HG02885 (cell line): ENCODE results near the gene ALX3.

ENCODE experiments used
- ATAC-seq: cut with Tn5 transposase; IDR thresholded peaks from one replicate; pipeline ENCODE4 v1.9.1; 2021; ENCODE audit warnings: mild to moderate bottlenecking; ENCODE audit not compliant: unreplicated experiment, poor library complexity

ALX3 gene

GRCh38 chr1:110067893-110068645 lies 2.4 kb downstream of the ALX3 start:
- no peak for ATAC-seq

GRCh38 chr1:110067479-110067892 lies 3.0 kb downstream of the ALX3 start:
- ATAC-seq = no peak

GRCh38 chr1:110065841-110066240 lies 4.6 kb downstream of the ALX3 start:
- no peak for ATAC-seq

GRCh38 chr1:110064576-110065337 lies 5.7 kb downstream of the ALX3 start:
- no peak for ATAC-seq

GRCh38 chr1:110063781-110064180 lies 6.7 kb downstream of the ALX3 start:
- no peak for ATAC-seq

- ATAC-seq = no peak
These were observed 7.9 kb downstream of the ALX3 start for GRCh38 chr1:110062612-110063011.

GRCh38 chr1:110061341-110061740 lies 9.1 kb downstream of the ALX3 start:
- no peak for ATAC-seq

GRCh38 chr1:110060662-110061060 lies 9.8 kb downstream of the ALX3 start:
- no peak for ATAC-seq

GRCh38 chr1:110060034-110060661 lies 10.3 kb downstream of the ALX3 start:
- peak; percentile 59 for ATAC-seq

GRCh38 chr1:110059133-110059863 lies 11.2 kb downstream of the ALX3 start:
- ATAC-seq = no peak

- no peak for ATAC-seq
These were observed 11.9 kb downstream of the ALX3 start for GRCh38 chr1:110058591-110058990.

GRCh38 chr1:110057963-110058518 lies 12.4 kb downstream of the ALX3 start:
- no peak for ATAC-seq

GRCh38 chr1:110056776-110057175 lies 13.7 kb downstream of the ALX3 start:
- no peak for ATAC-seq

- no peak for ATAC-seq
These were observed 14.2 kb downstream of the ALX3 start for GRCh38 chr1:110056285-110056683.

GRCh38 chr1:110055493-110056284 lies 14.8 kb downstream of the ALX3 start:
- no peak for ATAC-seq

GRCh38 chr1:110053552-110054428 lies 16.7 kb downstream of the ALX3 start:
- ATAC-seq = peak; percentile 65

GRCh38 chr1:110051262-110051648 lies 19.2 kb downstream of the ALX3 start:
- no peak for ATAC-seq

- no peak for ATAC-seq
These were observed 19.7 kb downstream of the ALX3 start for GRCh38 chr1:110050602-110051261.
